LoVo (cell line): ENCODE results near the gene ZNF574.
"Not testable (repeated sequence)": the region's sequence is repeated elsewhere in the genome, so short reads cannot be mapped to it uniquely, and the experiment has no call there.

ENCODE experiments used
- DNase-seq: peaks from one replicate; pipeline ENCODE4 v3.0.0-alpha.2; 2016; ENCODE audit warnings: low spot score

ZNF574 gene

DNA sequence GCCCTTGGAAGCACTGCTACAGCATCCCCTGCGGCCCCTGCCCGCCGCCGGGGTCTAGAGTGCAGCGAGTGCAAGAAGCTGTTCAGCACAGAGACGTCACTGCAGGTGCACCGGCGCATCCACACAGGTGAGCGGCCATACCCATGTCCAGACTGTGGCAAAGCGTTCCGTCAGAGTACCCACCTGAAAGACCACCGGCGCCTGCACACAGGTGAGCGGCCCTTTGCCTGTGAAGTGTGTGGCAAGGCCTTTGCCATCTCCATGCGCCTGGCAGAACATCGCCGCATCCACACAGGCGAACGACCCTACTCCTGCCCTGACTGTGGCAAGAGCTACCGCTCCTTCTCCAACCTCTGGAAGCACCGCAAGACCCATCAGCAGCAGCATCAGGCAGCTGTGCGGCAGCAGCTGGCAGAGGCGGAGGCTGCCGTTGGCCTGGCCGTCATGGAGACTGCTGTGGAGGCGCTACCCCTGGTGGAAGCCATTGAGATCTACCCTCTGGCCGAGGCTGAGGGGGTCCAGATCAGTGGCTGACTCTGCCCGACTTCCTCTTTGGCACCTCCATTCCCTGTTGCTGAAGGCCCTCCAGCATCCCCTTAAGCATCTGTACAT is 4.9 kb downstream of the ZNF574 start:
- no peak for DNase-seq

DNA sequence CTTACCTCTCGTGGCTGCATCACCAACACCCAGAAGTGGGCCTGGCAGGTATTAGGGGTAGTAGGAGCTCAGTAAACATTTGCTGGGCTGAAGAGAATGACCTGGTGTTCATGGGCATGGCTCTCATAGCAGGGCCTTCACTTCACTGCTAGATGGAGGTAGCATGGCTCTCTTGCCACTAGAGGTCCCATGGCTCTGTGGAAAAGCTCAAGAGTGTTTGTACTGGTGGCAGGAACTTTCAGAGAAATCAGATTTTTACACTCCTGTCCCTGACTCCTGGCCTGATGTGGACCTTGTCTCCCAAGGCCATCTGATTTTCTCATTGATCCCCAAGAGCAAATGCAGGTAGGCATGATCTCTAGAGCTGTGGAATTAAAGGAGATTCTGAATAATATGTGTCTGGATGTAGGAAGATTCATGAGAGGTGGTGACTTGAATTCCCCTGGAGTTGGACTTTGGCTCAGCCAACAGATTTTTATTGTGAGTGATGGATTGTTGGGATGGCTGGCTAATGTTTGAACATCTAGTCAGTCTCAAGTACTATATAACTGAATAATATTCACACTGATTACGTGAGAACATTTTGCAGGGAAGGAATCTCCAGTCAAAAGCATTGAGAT is 5.7 kb downstream of the ZNF574 start:
- no peak for DNase-seq

DNA sequence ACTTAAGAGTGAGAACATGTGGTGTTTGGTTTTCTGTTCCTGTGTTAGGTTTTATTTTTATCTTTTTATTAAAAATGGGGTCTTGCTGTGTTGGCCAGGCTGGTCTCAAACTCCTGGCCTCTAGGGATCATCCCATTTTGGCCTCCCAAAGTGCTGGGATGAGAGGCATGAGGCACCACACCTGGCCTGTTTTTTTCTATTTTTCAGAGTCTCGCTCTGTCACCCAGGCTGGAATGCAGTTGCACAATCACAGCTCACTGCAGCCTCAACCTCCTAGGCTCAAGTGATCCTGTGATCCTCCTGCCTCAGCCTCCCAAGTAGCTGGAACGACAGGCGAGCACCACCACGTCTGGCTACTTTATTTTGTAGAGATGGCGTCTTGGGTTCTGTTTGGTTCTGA is 7.6 kb downstream of the ZNF574 start:
- DNase-seq = no peak

DNA sequence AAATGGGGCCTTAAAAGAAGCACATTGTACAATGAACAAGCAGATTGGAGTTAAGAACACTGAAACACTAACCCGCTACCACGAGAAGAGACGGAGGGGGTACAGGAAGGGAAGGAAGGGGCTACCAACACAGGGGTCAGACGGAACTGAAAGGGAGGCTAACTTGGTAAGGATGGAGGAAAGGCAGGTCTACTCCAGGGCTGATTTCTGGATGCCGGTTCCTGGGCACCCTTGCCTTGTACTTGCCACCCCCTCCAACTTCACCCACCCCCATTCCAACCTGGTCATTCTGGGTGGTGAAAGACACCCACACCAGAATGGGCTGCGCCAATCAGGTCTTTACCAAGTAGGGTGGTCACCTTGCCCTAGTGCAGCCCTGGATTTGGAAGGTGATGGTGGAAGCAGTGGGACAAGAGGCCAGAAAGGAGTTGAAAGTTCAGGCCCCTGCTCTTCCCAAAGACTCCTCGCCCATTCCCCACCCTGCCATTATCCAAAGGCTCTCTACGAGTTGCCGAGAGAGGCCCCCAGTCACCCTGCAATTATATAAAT is 10.3 kb downstream of the ZNF574 start:
- no peak for DNase-seq

DNA sequence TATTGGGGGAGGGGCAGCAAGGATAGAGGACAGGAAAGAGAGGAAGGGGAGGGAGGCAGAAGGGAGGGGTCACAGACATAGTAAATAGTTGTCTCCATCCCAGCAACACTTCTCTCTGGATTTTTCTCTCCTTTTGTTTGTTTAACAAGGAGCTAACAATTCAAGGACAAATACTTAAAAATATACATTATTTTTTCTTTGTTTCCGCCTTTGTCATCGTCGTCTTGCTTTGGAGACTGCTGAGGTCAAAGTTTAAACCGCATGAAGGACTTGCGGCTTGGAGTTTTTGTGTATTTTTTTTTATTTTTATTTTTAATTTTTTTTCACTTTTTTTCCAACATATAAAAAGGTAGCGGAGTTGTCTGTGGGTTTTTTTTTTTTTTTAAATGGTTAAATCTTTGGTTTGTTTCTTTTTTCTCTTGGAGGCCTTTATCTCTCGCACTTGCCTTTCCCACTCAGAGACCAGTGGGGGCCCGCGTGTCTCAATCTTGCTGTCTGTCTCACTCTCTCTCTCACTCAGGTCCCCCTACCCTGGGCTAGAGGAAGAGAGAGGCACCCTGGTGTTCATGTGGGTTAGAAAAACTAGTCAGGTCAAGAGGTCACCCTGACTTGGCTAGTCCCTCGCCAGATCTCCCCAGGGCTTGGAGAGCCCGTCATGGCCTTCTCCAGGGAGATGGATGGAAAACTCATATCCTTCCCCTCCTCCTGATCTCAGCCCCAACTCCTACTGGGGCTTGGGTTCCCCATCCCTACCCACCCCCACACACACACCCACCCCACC is 11.0 kb downstream of the ZNF574 start:
- DNase-seq = no peak

DNA sequence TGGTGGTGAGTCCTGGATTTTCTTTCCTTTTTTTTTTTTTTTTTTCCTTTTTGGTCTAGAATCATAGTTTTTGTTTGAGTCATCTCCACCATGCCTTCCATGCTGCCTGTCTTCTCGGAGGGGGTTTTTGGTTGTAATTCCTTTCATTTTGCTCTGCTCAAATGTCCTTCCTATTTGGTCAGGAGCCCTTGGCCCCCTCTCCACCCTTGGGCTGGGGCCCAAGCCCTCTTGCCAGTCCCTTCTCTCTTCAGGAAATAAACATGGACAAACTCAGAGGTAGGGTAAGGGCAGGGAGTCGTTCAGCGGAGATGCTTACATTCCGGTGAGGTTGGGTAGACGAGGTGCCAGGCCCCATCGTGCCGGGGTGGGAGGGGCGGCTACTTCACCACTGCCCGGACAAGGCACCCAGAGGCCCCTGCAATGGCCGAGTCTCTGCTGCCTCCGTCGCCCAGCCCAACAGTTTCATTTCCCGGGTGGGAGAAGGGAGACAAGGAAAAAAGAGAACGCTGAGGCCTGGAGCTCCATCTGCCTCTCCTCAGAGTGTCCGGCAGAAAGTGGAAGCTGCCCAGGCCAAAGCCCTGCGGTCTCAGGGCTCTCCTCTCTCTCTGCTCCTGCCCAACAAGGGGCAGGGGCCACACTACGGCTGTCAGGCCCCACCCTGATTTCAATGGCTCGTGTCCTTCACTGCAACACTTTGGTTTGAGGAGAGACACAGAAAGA is 12.7 kb downstream of the ZNF574 start:
- no peak for DNase-seq

DNA sequence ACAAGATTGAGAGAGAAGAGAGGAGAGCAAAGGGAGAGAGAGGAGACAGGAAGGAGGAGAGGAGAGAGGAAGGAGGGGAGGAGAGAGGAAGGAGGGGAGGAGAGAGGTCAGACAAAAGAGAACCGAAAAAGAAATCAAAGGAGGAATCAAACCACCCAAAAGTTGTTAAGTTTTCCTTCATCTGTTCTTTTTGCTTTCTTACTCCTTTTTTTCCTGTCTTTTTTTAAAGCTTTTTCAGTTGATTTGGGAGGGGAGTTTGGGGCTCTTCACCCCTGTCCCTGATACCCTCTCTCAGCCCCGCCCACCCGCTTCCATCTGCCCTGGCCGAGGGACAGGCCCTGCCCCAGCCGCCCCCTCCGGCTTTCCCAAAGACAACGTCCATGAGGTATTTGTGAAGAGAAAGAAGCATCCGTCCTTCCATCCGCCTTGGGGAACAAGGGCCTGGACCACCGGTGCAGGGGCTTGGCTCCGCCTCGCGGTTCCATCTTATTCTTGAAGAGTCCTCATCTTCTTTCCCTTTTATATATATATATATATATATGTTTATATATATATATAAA is 13.3 kb downstream of the ZNF574 start:
- no peak for DNase-seq

DNA sequence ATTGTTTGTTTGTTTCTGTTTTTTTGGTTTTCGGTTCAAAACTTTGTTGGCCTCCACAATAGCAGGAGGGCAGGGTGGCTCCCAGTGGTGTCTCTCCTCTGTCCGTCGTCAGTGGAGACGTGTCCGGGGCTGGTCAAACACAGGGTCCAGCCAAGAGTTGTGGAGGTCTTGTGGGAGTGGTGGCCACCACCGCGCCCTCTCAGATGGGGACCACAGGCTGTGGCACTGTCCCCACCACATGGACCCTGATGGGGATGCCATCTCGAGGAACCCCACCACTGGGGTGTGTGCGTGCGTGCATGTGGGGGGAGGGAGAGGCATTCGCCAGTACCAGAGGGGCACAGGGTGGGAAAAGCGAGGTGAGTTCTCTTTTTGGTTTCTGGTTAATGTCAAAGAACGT is 13.8 kb downstream of the ZNF574 start:
- DNase-seq = no peak

DNA sequence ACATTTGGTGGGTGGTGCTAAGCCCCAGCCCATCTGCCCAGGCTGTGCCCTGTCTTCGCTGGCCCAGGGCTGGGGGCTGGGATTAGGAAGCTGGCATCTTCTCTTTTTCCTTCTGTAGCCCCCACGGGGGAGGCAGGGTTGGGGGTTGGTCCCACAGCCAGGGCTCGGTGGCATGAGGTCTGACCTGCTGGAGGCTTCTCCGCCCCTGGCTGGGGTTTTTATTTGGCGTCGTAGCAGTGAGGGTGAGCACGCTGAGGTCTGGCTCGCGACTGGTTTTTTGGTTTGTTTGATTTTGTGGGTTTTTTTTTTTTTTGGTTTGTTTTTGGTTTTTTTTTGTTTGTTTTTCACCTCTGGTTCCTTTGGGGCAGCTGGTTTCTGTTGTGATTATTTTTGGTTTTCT is 14.7 kb downstream of the ZNF574 start:
- no peak for DNase-seq

DNA sequence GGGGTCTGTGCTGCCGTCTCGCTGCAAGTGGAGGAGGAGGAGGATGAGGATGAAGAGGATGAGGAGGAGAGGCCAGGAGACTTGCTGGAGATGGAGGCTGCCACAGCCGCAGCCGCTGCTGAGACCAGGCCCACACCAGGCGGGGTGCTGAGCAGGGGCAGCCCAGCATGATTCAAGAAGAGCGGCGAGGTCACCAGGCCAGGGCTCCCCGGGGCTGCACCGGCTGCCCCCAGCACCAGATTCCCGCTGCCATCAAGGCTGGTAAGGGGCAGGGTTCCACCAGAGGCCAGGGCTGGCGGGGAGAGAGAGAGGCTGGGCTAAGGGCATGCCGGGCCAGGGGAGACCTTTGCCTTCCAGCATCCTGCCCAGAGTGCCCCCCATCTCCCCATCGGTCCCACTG is 15.3 kb downstream of the ZNF574 start:
- no peak for DNase-seq

DNA sequence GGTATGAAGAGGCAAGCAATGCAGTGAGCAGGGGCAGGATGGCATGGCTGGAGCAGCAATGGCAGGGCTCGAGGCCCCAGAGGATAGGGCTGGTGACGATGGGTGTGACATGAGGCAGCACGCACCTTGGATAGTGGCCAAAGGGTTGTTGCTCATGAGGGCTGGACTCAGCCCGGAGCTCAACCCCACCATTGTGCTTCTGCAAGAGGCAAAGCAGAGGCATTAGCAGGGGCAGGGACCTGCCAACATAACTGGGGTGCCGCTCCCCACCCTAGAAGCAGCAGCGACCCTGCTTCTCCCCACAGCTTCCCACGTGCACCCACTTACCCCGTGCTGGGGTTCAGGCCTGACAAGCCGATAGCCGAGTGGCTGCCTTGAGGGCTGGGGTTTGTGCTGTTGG is 15.8 kb downstream of the ZNF574 start:
- peak; percentile 61 for DNase-seq

DNA sequence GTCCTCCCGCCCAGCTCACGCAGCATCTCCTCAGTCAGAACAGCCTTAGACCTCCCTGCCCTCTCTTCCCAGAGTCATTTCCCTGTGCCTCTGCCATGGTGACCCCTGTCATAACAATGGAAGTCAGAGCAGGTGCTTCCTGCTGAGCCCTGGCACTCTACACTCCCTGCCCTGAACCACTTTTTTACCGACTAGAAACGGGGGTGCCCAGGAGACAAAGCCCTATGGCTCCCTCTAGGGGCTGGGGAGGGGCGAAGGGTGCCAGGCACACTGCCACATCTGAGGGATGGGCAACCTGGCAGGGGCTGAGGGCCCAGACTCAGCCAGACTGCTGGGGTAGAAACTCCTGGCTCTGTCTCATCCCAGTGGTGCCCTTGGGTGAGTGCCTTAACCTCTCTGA is 16.4 kb downstream of the ZNF574 start:
- DNase-seq = no peak

DNA sequence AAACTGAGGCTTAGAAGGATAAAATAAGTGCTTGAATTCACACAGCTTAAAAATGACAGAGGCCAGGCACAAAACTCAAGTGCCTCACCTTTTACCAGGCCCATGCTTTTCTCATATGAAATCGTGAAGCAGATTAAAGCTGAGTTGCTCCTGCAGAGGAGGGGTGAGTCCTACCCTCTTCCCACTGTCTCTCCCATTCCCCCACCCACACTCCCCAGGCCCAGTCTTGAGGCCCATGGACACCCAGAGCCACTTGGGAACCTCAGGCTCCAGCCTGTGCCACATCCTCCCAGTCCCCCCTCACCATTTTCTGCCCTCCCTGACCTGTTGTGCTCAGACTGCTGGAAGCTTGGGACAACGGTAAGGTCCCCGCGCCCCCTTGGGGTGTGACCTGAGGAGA is 17.5 kb downstream of the ZNF574 start:
- DNase-seq = no peak

DNA sequence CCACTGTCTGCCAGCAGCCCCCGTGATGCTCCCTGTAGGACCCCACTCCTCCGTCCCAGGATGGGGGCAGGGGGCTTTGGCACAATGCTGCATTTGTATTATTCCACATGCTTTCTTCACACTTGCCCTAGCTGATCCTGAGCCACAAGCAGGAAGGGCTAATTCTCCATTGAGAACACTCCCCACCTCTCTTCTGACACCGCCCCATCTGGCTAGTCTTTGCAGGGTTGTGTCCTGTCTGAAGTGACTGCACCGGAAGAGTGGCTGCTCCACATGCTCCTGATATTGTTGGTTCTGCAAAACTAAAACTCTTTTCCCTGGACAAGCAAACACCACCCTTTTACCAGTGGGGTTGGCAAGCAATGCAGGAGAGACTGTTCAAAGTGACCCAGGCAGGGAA is 18.0 kb downstream of the ZNF574 start:
- no peak for DNase-seq

DNA sequence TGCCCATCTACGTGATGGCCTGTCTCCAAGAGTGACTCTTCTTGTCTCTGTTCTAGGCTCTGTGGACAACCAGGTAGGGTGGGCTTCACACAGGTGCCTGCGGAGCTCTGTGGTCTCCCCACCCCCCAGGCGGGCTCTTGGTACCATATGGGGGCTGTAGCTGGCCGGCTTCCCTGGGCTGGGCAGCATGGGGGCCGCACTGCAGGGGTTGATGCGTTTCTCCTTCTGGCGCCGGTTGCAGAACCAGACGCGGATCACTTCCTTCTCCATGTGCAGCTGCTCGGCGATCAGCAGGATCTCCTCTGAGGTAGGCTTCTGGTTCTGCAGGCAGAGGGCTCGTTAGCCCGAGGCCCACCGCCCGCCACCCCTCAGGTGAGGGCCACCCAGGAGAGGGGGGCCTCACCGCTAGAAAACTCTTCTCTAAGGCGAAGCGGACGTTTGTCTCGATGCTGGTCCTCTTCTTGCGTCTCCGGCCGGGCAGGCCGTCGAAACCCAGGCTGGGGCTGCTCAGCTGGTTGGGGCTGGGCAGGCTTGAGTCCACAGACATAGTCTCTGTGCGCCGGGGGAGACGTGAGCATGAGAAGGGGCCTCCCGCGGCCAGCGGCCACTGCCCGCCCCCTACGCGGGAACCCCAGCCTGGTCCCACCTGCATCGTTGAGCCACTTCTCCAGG is 19.3 kb downstream of the ZNF574 start:
- no peak for DNase-seq

DNA sequence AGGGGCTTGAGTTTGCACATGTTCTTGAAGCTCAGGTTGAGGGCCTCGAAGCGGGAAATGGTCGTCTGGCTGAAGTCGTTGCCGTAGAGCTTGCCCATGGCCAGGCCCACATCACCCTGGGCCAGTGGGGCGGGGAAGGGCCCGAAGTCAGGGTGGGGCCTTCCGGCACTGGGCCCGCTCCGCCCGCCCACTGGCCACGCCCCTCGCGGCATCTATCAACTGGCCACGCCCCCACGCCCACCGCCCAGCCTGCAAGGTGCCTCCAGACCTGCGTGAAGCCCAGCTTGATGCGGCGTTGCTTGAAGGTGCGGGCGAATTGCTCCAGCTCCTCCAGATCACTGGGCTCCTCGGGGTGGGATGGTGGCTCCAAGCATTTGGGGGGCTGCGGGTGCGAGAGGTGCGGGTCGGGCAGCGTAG is 19.9 kb downstream of the ZNF574 start:
- DNase-seq = no peak

DNA sequence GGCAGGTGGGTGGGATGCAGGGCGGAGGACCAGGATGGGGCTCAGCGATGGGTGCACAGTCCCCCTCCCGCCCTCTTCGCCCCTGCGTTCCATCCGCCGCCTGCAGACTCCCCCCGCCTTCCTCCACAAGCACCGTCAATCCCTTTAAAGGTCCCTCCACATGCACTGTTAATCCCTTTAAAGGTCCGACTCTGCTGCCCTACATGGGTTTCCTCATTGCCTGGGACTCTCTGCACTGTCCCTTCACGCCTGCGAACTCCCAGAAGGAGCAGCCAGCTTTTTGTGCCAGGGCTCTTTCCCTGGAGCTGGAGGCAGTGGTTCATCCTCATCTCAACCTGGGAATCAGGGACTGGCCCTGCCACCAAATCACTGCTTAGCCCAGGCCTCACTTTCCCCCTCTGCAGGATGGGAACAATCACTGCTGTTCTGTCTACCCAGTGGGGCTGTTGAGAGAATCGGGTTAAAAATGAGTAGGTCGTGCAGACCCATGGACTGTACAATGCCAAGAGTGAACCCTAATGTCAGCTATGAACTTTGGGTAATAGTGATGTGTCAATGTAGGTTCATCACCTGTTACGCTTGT is 20.4 kb downstream of the ZNF574 start:
- DNase-seq = no peak

DNA sequence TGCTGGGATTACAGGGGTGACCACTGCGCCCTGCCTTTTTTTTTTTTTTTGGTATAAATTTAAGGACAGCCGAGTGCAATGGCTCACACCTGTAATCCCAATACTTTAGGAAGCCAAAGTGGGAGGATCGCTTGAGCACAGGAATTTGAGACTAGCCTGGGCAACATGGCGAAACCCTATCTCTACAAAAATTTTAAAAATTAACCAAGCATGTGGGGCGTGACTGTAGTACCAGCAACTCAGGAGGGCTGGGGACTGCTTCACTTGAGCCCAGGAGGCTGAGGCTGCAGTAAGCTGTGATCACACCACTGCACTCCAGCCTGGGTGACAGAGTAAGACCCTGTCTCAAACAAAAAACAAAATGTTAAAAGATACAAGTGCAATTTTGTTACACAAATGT is 21.5 kb downstream of the ZNF574 start:
- DNase-seq = no peak

DNA sequence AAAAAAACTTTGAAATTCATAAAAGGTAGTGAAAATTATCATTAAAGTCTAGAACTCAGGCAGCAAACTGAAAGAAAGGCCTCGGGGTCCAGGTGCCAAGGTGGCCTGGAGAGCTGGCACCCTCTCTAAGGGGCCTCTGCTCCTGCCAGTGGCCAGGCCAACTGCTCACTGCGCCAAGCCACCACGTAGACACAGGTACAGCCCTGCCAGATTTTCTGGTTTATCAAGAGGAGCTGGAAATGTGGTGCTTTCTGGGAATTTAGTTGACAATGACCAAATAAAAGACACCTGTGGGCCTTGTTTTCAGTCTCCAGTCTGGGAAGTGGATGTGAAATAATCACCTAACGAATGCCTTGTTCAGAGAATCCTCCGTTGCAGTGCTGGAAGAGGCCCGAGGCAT is 22.8 kb downstream of the ZNF574 start:
- DNase-seq = no peak

DNA sequence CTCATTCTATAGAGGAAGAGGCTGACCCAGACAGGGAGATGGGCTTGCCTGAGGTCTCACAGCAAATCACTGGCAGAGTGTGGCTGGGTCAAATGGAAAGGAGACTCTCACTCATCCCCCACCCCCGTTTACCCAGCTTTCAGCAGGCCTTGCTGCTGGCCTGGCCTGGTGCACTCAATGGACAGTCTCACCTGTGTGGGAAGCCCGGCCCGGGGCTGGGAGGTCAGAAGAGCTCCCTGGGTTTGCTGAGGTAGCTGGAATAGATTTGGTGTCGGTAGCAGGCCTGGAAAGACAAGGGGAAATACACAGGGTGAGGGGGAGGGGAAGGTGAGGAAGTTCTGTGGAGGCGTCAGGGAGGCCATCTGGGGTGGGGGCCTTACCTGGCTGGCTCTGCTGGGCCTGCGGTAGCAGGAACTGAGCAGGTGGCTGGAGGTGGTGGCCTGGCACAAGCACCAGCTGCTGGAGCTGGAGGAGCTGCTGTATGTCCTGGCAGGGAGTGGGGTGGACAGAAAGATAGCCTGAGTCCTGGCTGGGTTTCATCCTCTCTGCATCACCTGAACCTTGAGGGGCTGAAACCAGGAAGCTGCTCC is 23.5 kb downstream of the ZNF574 start:
- no peak for DNase-seq

DNA sequence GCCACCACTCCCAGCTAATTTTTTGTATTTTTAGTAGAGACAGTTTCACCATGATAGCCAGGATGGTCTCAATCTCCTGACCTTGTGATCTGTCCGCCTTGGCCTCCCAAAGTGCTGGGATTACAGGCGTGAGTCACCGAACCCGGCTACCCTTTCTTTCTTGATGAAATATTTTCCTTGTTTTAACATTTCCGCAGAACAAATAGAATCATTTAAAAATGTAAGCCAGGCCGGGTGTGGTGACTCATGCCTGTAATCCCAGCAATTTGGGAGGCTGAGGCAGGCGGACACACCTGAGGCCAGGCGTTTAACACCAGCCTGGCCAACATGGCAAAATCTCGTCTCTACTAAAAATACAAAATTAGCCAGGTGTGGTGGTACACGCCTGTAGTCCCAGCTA is 24.3 kb downstream of the ZNF574 start:
- not testable (repeated sequence) for DNase-seq
